GM12878 (cell line): ENCODE measurements around the gene DSG4. TPM values are rescaled to one million over a fixed set of nuclear protein-coding genes. Genes with fewer than 3 reads are reported as not detected.

Experiments used
- ATAC-seq: fragments of 200-7000 bp; cut with Tn5 transposase; 3 replicates; pipeline ENCODE4 v1.9.1; 2020; ENCODE audit warnings: mild to moderate bottlenecking, moderate library complexity
- BruUV-seq: library from RNA; stranded (reverse); fragments of 400-500 nt; replicated peaks from 2 replicates; lab custom pipeline; 2021; lab: Mats Ljungman, UMichigan
- CTCF ChIA-PET: fragments of 300-600 bp; sonication (Branson Sonifier 250); formaldehyde crosslinking; extraction: SDS; loops from one replicate; lab custom pipeline; 2021; ENCODE audit warnings: inconsistent platforms; lab: Yijun Ruan, JAX
- POLR2A ChIA-PET: fragments of 350-600 bp; formaldehyde crosslinking; extraction: SDS; loops from one replicate; lab custom pipeline; 2021; ENCODE audit warnings: inconsistent platforms; lab: Charles Lee
- RAD21 ChIA-PET: fragments of 300-600 bp; sonication (Branson Sonifier 250); formaldehyde crosslinking; loops from one replicate; lab custom pipeline; 2023; ENCODE audit warnings: antibody characterized with exemption; ENCODE audit not compliant: unreplicated experiment; lab: Charles Lee
- SMC1A ChIA-PET: fragments of 300-600 bp; sonication (Branson Sonifier 250); formaldehyde crosslinking; loops from one replicate; lab custom pipeline; 2023; ENCODE audit not compliant: unreplicated experiment, uncharacterized antibody; lab: Charles Lee
- DNase-seq: peaks from one replicate; pipeline ENCODE4 v3.0.0-alpha.2; 2011; ENCODE audit warnings: low read depth, low spot score
- FAIRE-seq: peaks from 3 replicates; lab custom pipeline; 2011; peaks lifted over from hg19 to GRCh38; lab: Jason Lieb, UNC
- H2AFZ ChIP-seq: 2 replicates; pipeline ENCODE4 v1.6.0; 2011; ENCODE audit warnings: low read depth, low read length, control low read depth; ENCODE audit not compliant: control insufficient read depth
- H3K27ac ChIP-seq: 2 replicates; pipeline ENCODE4 v1.5.1; 2011; ENCODE audit warnings: control low read depth; ENCODE audit not compliant: control insufficient read depth, insufficient read depth
- H3K27me3 ChIP-seq, 2 experiments: replicated peaks in 1 of 2; 2 replicates each; pipeline versions ENCODE4 v1.6.0 to v1.6.1; 2011; ENCODE audit warnings: low read length in 1 of 2; ENCODE audit not compliant: control insufficient read depth in 2 of 2, insufficient read depth in 2 of 2
- H3K36me3 ChIP-seq, 2 experiments: 2 replicates each; pipeline ENCODE4 v1.5.1; 2011; ENCODE audit warnings: low read length in 1 of 2; ENCODE audit not compliant: control insufficient read depth in 2 of 2, insufficient read depth in 2 of 2
- H3K4me1 ChIP-seq: 2 replicates; pipeline ENCODE4 v1.6.1; 2011; ENCODE audit warnings: mild to moderate bottlenecking, low read length, moderate library complexity, mixed read lengths; ENCODE audit not compliant: control insufficient read depth, insufficient read depth
- H3K4me2 ChIP-seq: 2 replicates; pipeline ENCODE4 v1.6.0; 2011; ENCODE audit warnings: control low read depth; ENCODE audit not compliant: control insufficient read depth, insufficient read depth
- H3K4me3 ChIP-seq: fragments of 200-600 bp; sonication (generic); 2 replicates; pipeline ENCODE4 v1.5.1; 2016
- H3K79me2 ChIP-seq: 2 replicates; pipeline ENCODE4 v1.6.0; 2011; ENCODE audit warnings: low read length; ENCODE audit not compliant: control insufficient read depth, insufficient read depth
- H3K9ac ChIP-seq: 2 replicates; pipeline ENCODE4 v1.8.0; 2011; ENCODE audit warnings: low read length, control low read depth, mixed read lengths; ENCODE audit not compliant: control insufficient read depth, insufficient read depth
- H3K9me3 ChIP-seq: replicated peaks from 3 replicates; pipeline ENCODE4 v1.5.1; 2011; ENCODE audit warnings: mild to moderate bottlenecking, low read length; ENCODE audit not compliant: control insufficient read depth, insufficient read depth
- H4K20me1 ChIP-seq: 2 replicates; pipeline ENCODE4 v1.6.0; 2011; ENCODE audit not compliant: control insufficient read depth, insufficient read depth
- CEBPZ ChIP-seq: fragments of 150-350 bp; IDR thresholded peaks from 2 replicates; pipeline ENCODE4 v1.6.1; 2016; ENCODE audit warnings: low read depth, low read length
- E4F1 ChIP-seq: fragments of 450-650 bp; IDR thresholded peaks from 2 replicates; pipeline ENCODE4 v1.6.1; 2018; ENCODE audit warnings: borderline replicate concordance, mild to moderate bottlenecking; ENCODE audit not compliant: partially characterized antibody
- IRF3 ChIP-seq: fragments of 450-650 bp; IDR thresholded peaks from 2 replicates; pipeline ENCODE4 v1.6.1; 2014; ENCODE audit warnings: mild to moderate bottlenecking
- SREBF1 ChIP-seq: IDR thresholded peaks from 2 replicates; pipeline ENCODE4 v1.6.1; 2012; ENCODE audit warnings: mild to moderate bottlenecking, low read length
- WGBS: methylation state at CpG from one replicate; pipeline ENCODE4 v1.1.6; 2016; ENCODE audit warnings: low lambda C conversion rate; ENCODE audit not compliant: insufficient replicate concordance, insufficient coverage; ENCODE audit errors: missing lambda C conversion rate; 5-methylcytosine and 5-hydroxymethylcytosine counted together
- in situ Hi-C: fragments of 300-500 bp; cut with MboI; formaldehyde crosslinking; loops from 9 replicates; pipeline ENCODE4 v1.14.3; 2018; ENCODE audit warnings: mixed read lengths
- intact Hi-C: fragments of 100-400 bp; cut with micrococcal nuclease; formaldehyde crosslinking; loops from one replicate; pipeline ENCODE4 v1.14.2; 2022; ENCODE audit not compliant: unreplicated experiment
- polyA plus RNA-seq, 11 experiments: library from polyadenylated mRNA; depleted of rRNA in 4 of 11; unstranded in 6 of 11; stranded (reverse) in 5 of 11; fragments of >200 nt; fragmentation: Nextera tagmentation in 4 of 11; fragmentation: Illumina TruSeq in 1 of 11; extraction: Ambion mirVana in 4 of 11; extraction: Trizol in 1 of 11; gene quantifications; 1 replicate in 1 of 11; 2 replicates in 10 of 11; pipeline versions ENCODE4 v1.2.1 to v1.2.3, GENCODE V29; 2011 to 2016; ENCODE audit warnings: inconsistent platforms in 2 of 11, missing spikeins in 2 of 11, low read depth in 1 of 11
- total RNA-seq, 4 experiments: library from RNA; depleted of rRNA in 3 of 4; stranded (reverse); fragments of >200 nt in 3 of 4; fragmentation: Illumina TruSeq in 1 of 4; extraction: Trizol in 1 of 4; gene quantifications; 2 replicates each; pipeline versions ENCODE4 v1.2.1 to v1.2.3, GENCODE V29; 2013 to 2021

The DSG4 gene
- total and polyA plus RNA-seq, 10 of the 15 experiments (the other 5 are each of a cell fraction or from before 2014, with no cell fraction given), result 0.07 to 0.59 (median 0.17) TPM; not detected in 1

GRCh38 chr18:31329787-31330438 lies 46.7 kb upstream of the DSG4 start:
- intact Hi-C loops (no loop called here), in situ Hi-C loops (no loop called here)
- POLR2A ChIA-PET, result no interaction called here
- BruUV-seq, result no TSS peak
- 6% methylated on average over 7 of the region's 7 CpGs for WGBS
- no peaks in the 10 kb centered on the region for H3K4me1 ChIP-seq
- TF ChIP-seq SREBF1 (no peak), CEBPZ (no peak), IRF3 (no peak), E4F1 (no peak)
- RAD21 ChIA-PET, result no interaction called here
- CTCF ChIA-PET, result no interaction called here
- no peak overlapping the region for H3K4me3 ChIP-seq
- H3K27ac ChIP-seq, result no peak overlapping the region
- no peak for ATAC-seq
- H3K4me2 ChIP-seq, result no peak overlapping the region
- no peaks in the 10 kb centered on the region for H3K36me3 ChIP-seq
- no peaks in the 10 kb centered on the region for H3K27me3 ChIP-seq
- H3K79me2 ChIP-seq, result no peaks in the 10 kb centered on the region
- SMC1A ChIA-PET, result interaction anchor here (0.6 kb wide), 1 partner anchor 191 kb away, joined by 3 read pairs; no protein-coding TSS in a partner anchor
- no peak overlapping the region for H3K9ac ChIP-seq
- no peak for FAIRE-seq
- no peaks in the 10 kb centered on the region for H4K20me1 ChIP-seq
- no peak for DNase-seq
- H2AFZ ChIP-seq, result 0 out of 2 replicates have a peak overlapping the region, but pooled peaks have one; percentile 17
- no peaks in the 10 kb centered on the region for H3K9me3 ChIP-seq
